ENCODE measurements around the gene SSX7. TPM values are rescaled to one million over a fixed set of nuclear protein-coding genes. Genes with fewer than 3 reads are reported as not detected.
"Not testable (repeated sequence)": the region's sequence is repeated elsewhere in the genome, so short reads cannot be mapped to it uniquely, and the experiment has no call there.

The SSX7 gene, protein sequence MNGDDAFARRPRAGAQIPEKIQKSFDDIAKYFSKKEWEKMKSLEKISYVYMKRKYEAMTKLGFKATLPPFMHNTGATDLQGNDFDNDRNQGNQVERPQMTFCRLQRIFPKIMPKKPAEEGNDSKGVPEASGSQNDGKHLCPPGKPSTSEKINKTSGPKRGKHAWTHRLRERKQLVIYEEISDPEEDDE
- total RNA-seq: not detected
- not detected for total RNA-seq (2013)

- DNase-seq; H3K36me3 Mint-ChIP-seq; intact Hi-C loops (cut with micrococcal nuclease); H3K27ac ChIP-seq (ENCODE audit: low read length); H3K36me3 ChIP-seq (ENCODE audit: control insufficient read depth, insufficient read depth, low read length); H3K4me1 ChIP-seq (ENCODE audit: control insufficient read depth, insufficient read depth, low read length); ATAC-seq; H3K27ac Mint-ChIP-seq; H3K4me1 Mint-ChIP-seq; H3K9me3 ChIP-seq (ENCODE audit: control insufficient read depth, insufficient read depth, low read length); H3K4me3 ChIP-seq (ENCODE audit: low read length); H3K9me3 Mint-ChIP-seq; H3K27me3 ChIP-seq (ENCODE audit: control insufficient read depth, insufficient read depth, low read length); H3K4me3 Mint-ChIP-seq: not testable (repeated sequence)
- whole genome bisulfite sequencing (ENCODE audit: insufficient coverage): 90% methylated on average over 9 of the region's 9 CpGs
- H3K27me3 Mint-ChIP-seq (ENCODE audit: low read depth in 2 of 2): peaks cover 3 to 11% of the 10 kb centered on the region in 2 donors
These were observed at the start of gene SSX7 for GRCh38 chrX:52654800-52655199. Gene SSX7, minus strand, starts transcription at chrX:52654900. Its CDS starts 1,428 bp downstream, at chrX:52653472.

GRCh38 chrX:52692034-52692433 lies 37.3 kb upstream of the SSX7 start:
- no CpG with 5 or more reads among the region's 4 CpGs for WGBS (ENCODE audit: insufficient coverage)
- H3K4me1 Mint-ChIP-seq; intact Hi-C loops (cut with micrococcal nuclease); H3K4me3 Mint-ChIP-seq; H3K27ac ChIP-seq (ENCODE audit: low read length); H3K27ac Mint-ChIP-seq; H3K36me3 Mint-ChIP-seq; DNase-seq; H3K4me3 ChIP-seq (ENCODE audit: low read length); ATAC-seq; H3K9me3 Mint-ChIP-seq; H3K9me3 ChIP-seq (ENCODE audit: control insufficient read depth, insufficient read depth, low read length); H3K36me3 ChIP-seq (ENCODE audit: control insufficient read depth, insufficient read depth, low read length); H3K4me1 ChIP-seq (ENCODE audit: control insufficient read depth, insufficient read depth, low read length); H3K27me3 ChIP-seq (ENCODE audit: control insufficient read depth, insufficient read depth, low read length); H3K27me3 Mint-ChIP-seq (ENCODE audit: low read depth in 2 of 2): not testable (repeated sequence)

- H3K4me3 ChIP-seq (ENCODE audit: low read length); H3K36me3 ChIP-seq (ENCODE audit: control insufficient read depth, insufficient read depth, low read length); H3K36me3 Mint-ChIP-seq; DNase-seq; intact Hi-C loops (cut with micrococcal nuclease); H3K4me1 ChIP-seq (ENCODE audit: control insufficient read depth, insufficient read depth, low read length); ATAC-seq; H3K9me3 Mint-ChIP-seq; H3K27me3 ChIP-seq (ENCODE audit: control insufficient read depth, insufficient read depth, low read length); H3K27ac Mint-ChIP-seq; H3K9me3 ChIP-seq (ENCODE audit: control insufficient read depth, insufficient read depth, low read length); H3K27ac ChIP-seq (ENCODE audit: low read length); H3K4me3 Mint-ChIP-seq; H3K4me1 Mint-ChIP-seq: not testable (repeated sequence)
- 83% methylated on average over 1 of the region's 2 CpGs for WGBS (ENCODE audit: insufficient coverage)
- H3K27me3 Mint-ChIP-seq (ENCODE audit: low read depth in 2 of 2): peaks cover 0 to 23% of the 10 kb centered on the region in 2 donors
These were observed 7.5 kb upstream of the SSX7 start for GRCh38 chrX:52662218-52662617.

DNA sequence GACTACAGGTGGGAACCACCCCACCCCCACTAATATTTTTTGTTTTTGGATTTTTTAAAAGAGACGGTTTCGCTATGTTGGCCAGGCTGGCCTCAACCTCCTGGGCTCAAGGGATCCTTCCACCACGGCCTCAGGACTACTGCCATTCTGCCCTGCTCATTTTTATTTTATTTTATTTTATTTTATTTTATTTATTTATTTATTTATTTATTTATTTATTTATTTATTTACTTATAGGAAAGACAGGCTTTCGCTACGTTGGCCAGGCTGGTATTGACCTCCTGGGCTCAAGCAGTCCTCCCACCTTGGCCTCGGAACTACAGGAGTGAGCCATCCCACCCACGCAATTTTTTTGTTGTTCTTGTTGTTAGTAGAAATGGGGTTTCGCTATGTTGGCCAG lies 775 bp upstream of the SSX7 start:
- H3K4me1 Mint-ChIP-seq; intact Hi-C loops (cut with micrococcal nuclease); H3K36me3 Mint-ChIP-seq; H3K4me3 ChIP-seq (ENCODE audit: low read length); H3K9me3 Mint-ChIP-seq; H3K27ac Mint-ChIP-seq; H3K27ac ChIP-seq (ENCODE audit: low read length); ATAC-seq; DNase-seq; H3K9me3 ChIP-seq (ENCODE audit: control insufficient read depth, insufficient read depth, low read length); H3K27me3 ChIP-seq (ENCODE audit: control insufficient read depth, insufficient read depth, low read length); H3K4me1 ChIP-seq (ENCODE audit: control insufficient read depth, insufficient read depth, low read length); H3K4me3 Mint-ChIP-seq; H3K36me3 ChIP-seq (ENCODE audit: control insufficient read depth, insufficient read depth, low read length): not testable (repeated sequence)
- 90% methylated on average over 2 of the region's 8 CpGs for whole genome bisulfite sequencing (ENCODE audit: insufficient coverage)
- H3K27me3 Mint-ChIP-seq (ENCODE audit: low read depth in 2 of 2): peaks cover 3 to 15% of the 10 kb centered on the region in 2 donors

DNA sequence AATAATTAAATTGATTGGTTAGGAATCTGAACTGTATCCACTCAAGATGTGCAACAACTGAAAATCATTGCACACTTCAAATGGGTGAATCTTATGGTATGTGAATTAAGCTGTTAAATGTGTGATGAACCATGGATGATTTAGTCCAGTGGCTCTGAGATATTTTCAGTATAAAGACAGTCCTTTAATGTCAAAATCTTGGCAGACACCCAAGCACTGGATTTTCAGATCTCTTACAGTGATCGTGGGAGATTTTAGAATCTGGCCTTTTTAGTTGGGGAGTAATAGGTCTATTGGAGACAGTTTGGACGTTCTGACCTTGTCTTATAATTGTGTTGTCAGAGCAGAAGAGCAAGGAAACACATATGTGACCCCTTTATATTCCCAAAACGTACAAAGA lies 4.0 kb downstream of the SSX7 start:
- H3K36me3 ChIP-seq (ENCODE audit: control insufficient read depth, insufficient read depth, low read length); H3K27me3 ChIP-seq (ENCODE audit: control insufficient read depth, insufficient read depth, low read length); H3K9me3 ChIP-seq (ENCODE audit: control insufficient read depth, insufficient read depth, low read length); H3K36me3 Mint-ChIP-seq; H3K27ac ChIP-seq (ENCODE audit: low read length); intact Hi-C loops (cut with micrococcal nuclease); DNase-seq; ATAC-seq; H3K27ac Mint-ChIP-seq; H3K4me3 ChIP-seq (ENCODE audit: low read length); H3K4me3 Mint-ChIP-seq; H3K9me3 Mint-ChIP-seq; H3K4me1 Mint-ChIP-seq; H3K4me1 ChIP-seq (ENCODE audit: control insufficient read depth, insufficient read depth, low read length): not testable (repeated sequence)
- WGBS (ENCODE audit: insufficient coverage): no CpG with 5 or more reads among the region's 3 CpGs
- peaks cover 9 to 25% of the 10 kb centered on the region in 2 donors for H3K27me3 Mint-ChIP-seq (ENCODE audit: low read depth in 2 of 2)

GRCh38 chrX:52648956-52649355 lies 5.7 kb downstream of the SSX7 start:
- H3K27ac Mint-ChIP-seq; H3K27me3 ChIP-seq (ENCODE audit: control insufficient read depth, insufficient read depth, low read length); H3K4me1 ChIP-seq (ENCODE audit: control insufficient read depth, insufficient read depth, low read length); DNase-seq; intact Hi-C loops (cut with micrococcal nuclease); H3K4me3 Mint-ChIP-seq; H3K9me3 ChIP-seq (ENCODE audit: control insufficient read depth, insufficient read depth, low read length); H3K27ac ChIP-seq (ENCODE audit: low read length); H3K36me3 ChIP-seq (ENCODE audit: control insufficient read depth, insufficient read depth, low read length); ATAC-seq; H3K4me1 Mint-ChIP-seq; H3K9me3 Mint-ChIP-seq; H3K36me3 Mint-ChIP-seq; H3K4me3 ChIP-seq (ENCODE audit: low read length): not testable (repeated sequence)
- peaks cover 9 to 25% of the 10 kb centered on the region in 2 donors for H3K27me3 Mint-ChIP-seq (ENCODE audit: low read depth in 2 of 2)
- 100% methylated on average over 1 of the region's 7 CpGs for WGBS (ENCODE audit: insufficient coverage)

GRCh38 chrX:52628483-52628882 lies 26.2 kb downstream of the SSX7 start:
- H3K27me3 ChIP-seq (ENCODE audit: control insufficient read depth, insufficient read depth, low read length); H3K9me3 Mint-ChIP-seq; H3K36me3 Mint-ChIP-seq; H3K4me3 Mint-ChIP-seq; H3K4me3 ChIP-seq (ENCODE audit: low read length); H3K9me3 ChIP-seq (ENCODE audit: control insufficient read depth, insufficient read depth, low read length); intact Hi-C loops (cut with micrococcal nuclease); H3K4me1 Mint-ChIP-seq; H3K4me1 ChIP-seq (ENCODE audit: control insufficient read depth, insufficient read depth, low read length); DNase-seq; H3K36me3 ChIP-seq (ENCODE audit: control insufficient read depth, insufficient read depth, low read length); ATAC-seq; H3K27ac Mint-ChIP-seq; H3K27ac ChIP-seq (ENCODE audit: low read length): not testable (repeated sequence)
- WGBS (ENCODE audit: insufficient coverage): 75% methylated on average over 2 of the region's 3 CpGs
- H3K27me3 Mint-ChIP-seq (ENCODE audit: low read depth in 2 of 2): peaks cover 5 to 19% of the 10 kb centered on the region in 2 donors

DNA sequence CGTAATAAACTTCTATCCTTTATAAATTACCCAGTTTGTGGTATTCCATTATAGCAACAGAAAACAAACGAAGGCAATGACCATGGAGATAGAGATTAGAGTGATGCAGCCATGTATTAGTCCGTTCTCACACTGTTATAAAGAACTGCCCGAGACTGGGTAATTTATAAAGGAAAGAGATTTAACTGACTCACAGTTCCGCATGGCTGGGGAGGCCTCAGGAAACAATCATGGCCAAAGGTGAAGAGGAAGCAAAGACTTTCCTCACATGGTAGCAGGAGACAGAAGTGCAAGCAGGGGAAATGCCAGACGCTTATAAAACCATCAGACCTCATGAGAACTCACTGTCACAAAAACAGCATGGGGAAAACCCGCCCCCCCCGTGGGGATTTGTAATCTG lies 34.0 kb downstream of the SSX7 start:
- H3K4me3 Mint-ChIP-seq; intact Hi-C loops (cut with micrococcal nuclease); H3K27ac Mint-ChIP-seq; H3K4me3 ChIP-seq (ENCODE audit: low read length); H3K36me3 ChIP-seq (ENCODE audit: control insufficient read depth, insufficient read depth, low read length); H3K27ac ChIP-seq (ENCODE audit: low read length); H3K27me3 ChIP-seq (ENCODE audit: control insufficient read depth, insufficient read depth, low read length); H3K4me1 ChIP-seq (ENCODE audit: control insufficient read depth, insufficient read depth, low read length); H3K4me1 Mint-ChIP-seq; H3K9me3 ChIP-seq (ENCODE audit: control insufficient read depth, insufficient read depth, low read length); H3K36me3 Mint-ChIP-seq; DNase-seq; H3K9me3 Mint-ChIP-seq; ATAC-seq; H3K27me3 Mint-ChIP-seq (ENCODE audit: low read depth in 2 of 2): not testable (repeated sequence)
- no CpG with 5 or more reads among the region's 8 CpGs for WGBS (ENCODE audit: insufficient coverage)

All from natural killer cell (primary cell).